DMS79 (cell line): Measurements from ENCODE around the gene NPAS2.

Experiments used
- DNase-seq: peaks from one replicate; lab custom pipeline; 2025; lab: John Stamatoyannopoulos, UW

NPAS2 gene

GRCh38 chr2:100988630-100989417, 168.9 kb downstream of the NPAS2 start:
- DNase-seq: no peak

- DNase-seq: no peak
Measured at GRCh38 chr2:100989666-100990065, 169.7 kb downstream of the NPAS2 start.

- DNase-seq: no peak
Measured at GRCh38 chr2:100990166-100990565, 170.2 kb downstream of the NPAS2 start.

- no peak for DNase-seq
Measured at GRCh38 chr2:100990650-100991403, 170.9 kb downstream of the NPAS2 start.

- DNase-seq: no peak
Measured at GRCh38 chr2:100991404-100991773, 171.4 kb downstream of the NPAS2 start.

GRCh38 chr2:100992262-100992661, 172.3 kb downstream of the NPAS2 start:
- no peak for DNase-seq

- no peak for DNase-seq
Measured at GRCh38 chr2:100993294-100993693, 173.4 kb downstream of the NPAS2 start.

GRCh38 chr2:100995309-100996075, 175.6 kb downstream of the NPAS2 start:
- DNase-seq: no peak

- DNase-seq: no peak
Measured at GRCh38 chr2:100997509-100998234, 177.7 kb downstream of the NPAS2 start.

- DNase-seq: no peak
Measured at GRCh38 chr2:100998235-100998573, 178.3 kb downstream of the NPAS2 start.

- no peak for DNase-seq
Measured at GRCh38 chr2:100999995-101000394, 180.1 kb downstream of the NPAS2 start.

GRCh38 chr2:101001691-101002561, 182.0 kb downstream of the NPAS2 start, which contains the start of gene RPL31:
RPL31 (plus strand) TSS chr2:101002289; CDS start chr2:101002702, 413 bp downstream.
- peak; percentile 90 for DNase-seq

- DNase-seq: no peak
Measured at GRCh38 chr2:101002562-101003277, 182.8 kb downstream of the NPAS2 start.

- no peak for DNase-seq
Measured at GRCh38 chr2:101003278-101003775, 183.4 kb downstream of the NPAS2 start.

GRCh38 chr2:101004620-101005325, 184.8 kb downstream of the NPAS2 start:
- DNase-seq: no peak

- no peak for DNase-seq
Measured at GRCh38 chr2:101006065-101006715, 186.3 kb downstream of the NPAS2 start.

- DNase-seq: no peak
Measured at GRCh38 chr2:101007415-101008345, 187.7 kb downstream of the NPAS2 start.

GRCh38 chr2:101011152-101011551, 191.2 kb downstream of the NPAS2 start:
- DNase-seq: no peak
